GM12874 (cell line): Measurements from ENCODE around the gene IFNG-AS1.

Source experiments
- CTCF ChIP-seq: IDR thresholded peaks from 2 replicates; pipeline ENCODE4 v1.5.1; 2011; ENCODE audit warnings: low read depth, mild to moderate bottlenecking, control low read depth, low read length, moderate library complexity; ENCODE audit not compliant: insufficient read depth

IFNG-AS1 gene

GRCh38 chr12:68018315-68018714, 29.1 kb downstream of the IFNG-AS1 start:
- TF ChIP-seq CTCF = no peak

- no peak for TF ChIP-seq CTCF
Measured at GRCh38 chr12:68020049-68020448, 30.8 kb downstream of the IFNG-AS1 start.

- TF ChIP-seq CTCF = no peak
Measured at GRCh38 chr12:68020699-68021098, 31.5 kb downstream of the IFNG-AS1 start.

- TF ChIP-seq CTCF = no peak
Measured at GRCh38 chr12:68028647-68029046, 39.4 kb downstream of the IFNG-AS1 start.

- no peak for TF ChIP-seq CTCF
Measured at GRCh38 chr12:68030248-68030647, 41.0 kb downstream of the IFNG-AS1 start.

- TF ChIP-seq CTCF = no peak
Measured at GRCh38 chr12:68031174-68031573, 41.9 kb downstream of the IFNG-AS1 start.

GRCh38 chr12:68031881-68032739, 42.9 kb downstream of the IFNG-AS1 start:
- no peak for TF ChIP-seq CTCF
